ENCODE measurements around the gene PITPNB. TPM values are rescaled to one million over a fixed set of nuclear protein-coding genes. Genes with fewer than 3 reads are reported as not detected.

Gene PITPNB
- total RNA-seq, 4 donors from 2014 or later: 24.7 to 29.7 (median 28.2) TPM

DNA sequence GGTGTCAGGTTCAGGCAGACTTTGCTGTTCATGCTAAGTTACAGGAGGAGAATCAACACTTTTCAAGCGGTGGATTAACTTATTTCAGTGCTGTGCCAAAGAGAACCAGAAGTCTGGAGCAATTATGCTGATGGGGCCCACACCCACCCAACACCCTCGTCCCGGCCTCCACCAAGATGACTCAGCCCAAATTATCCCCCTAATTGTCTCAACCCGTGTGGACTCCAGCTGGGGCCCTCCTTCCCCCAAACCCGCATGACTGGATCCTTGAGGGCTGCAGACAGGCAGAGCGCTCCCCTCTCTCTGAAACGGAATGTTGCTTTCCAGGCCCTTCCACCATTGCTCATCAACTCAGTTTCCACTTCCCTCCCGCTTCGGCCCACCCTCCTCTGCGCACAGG, 82.9 kb downstream of the PITPNB start:
- H3K4me3 ChIP-seq: no peak overlapping the region
- DNase-seq: no peak
- no peak for TF ChIP-seq POLR2A (IDR thresholded peaks at IDR 0.05)
- TF ChIP-seq CTCF (IDR thresholded peaks at IDR 0.05): no peak
- H3K36me3 ChIP-seq: no peaks in the 10 kb centered on the region
- no peak overlapping the region for H3K27ac ChIP-seq
- H3K4me1 ChIP-seq: no peaks in the 10 kb centered on the region
- no peaks in the 10 kb centered on the region for H3K27me3 ChIP-seq
- no peaks in the 10 kb centered on the region for H3K9me3 ChIP-seq

DNA sequence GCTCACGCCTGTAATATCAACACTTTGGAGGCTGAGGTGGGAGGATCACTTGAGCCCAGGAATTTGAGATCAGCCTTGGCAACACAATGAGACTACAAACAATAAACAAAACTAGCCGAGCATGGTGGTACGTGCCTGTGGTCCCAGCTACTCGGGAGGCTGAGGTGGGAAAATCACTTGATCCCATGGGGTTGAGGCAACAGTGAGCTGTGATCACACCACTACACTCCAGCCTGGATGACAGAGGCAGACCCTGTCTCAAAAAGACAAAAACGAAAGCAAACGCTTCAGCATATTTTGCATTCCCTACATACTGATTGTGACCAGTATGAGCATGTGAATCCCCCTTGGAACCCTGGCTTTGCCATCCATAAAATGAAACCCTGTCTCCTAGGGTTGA, 83.6 kb downstream of the PITPNB start:
- no peak for DNase-seq
- Histone ChIP-seq H3K36me3 (no peaks in the 10 kb centered on the region), H3K27ac (no peak overlapping the region), H3K9me3 (no peaks in the 10 kb centered on the region), H3K4me1 (no peaks in the 10 kb centered on the region), H3K27me3 (no peaks in the 10 kb centered on the region), H3K4me3 (no peak overlapping the region)
- TF ChIP-seq CTCF (IDR thresholded peaks at IDR 0.05): no peak
- TF ChIP-seq POLR2A (IDR thresholded peaks at IDR 0.05): no peak

GRCh38 chr22:27834364-27835185, 84.5 kb downstream of the PITPNB start:
- Histone ChIP-seq H3K36me3 (no peaks in the 10 kb centered on the region), H3K9me3 (no peaks in the 10 kb centered on the region), H3K4me1 (no peaks in the 10 kb centered on the region), H3K4me3 (no peak overlapping the region), H3K27me3 (no peaks in the 10 kb centered on the region), H3K27ac (no peak overlapping the region)
- no peak for TF ChIP-seq CTCF (IDR thresholded peaks at IDR 0.05)
- TF ChIP-seq POLR2A (IDR thresholded peaks at IDR 0.05): no peak
- DNase-seq: no peak

DNA sequence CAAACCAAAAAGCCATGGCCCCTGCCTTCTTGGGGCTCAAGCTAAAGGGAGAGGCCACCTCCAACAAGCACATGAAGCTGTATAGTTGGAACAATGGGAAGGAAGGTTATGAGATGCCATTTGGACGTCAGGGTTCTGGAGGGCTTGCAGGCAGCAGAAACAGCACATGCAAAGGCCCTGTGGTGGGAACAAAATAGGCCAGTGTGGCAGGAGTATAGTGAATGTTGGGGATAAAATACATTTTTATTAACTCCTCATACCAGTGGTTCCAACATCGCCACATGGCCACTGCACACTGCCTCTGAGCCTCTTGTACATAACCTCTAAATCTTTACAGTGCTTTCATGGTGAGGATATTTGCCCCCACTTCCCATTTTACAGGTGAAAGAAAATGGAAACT, 85.3 kb downstream of the PITPNB start:
- H3K9me3 ChIP-seq: no peaks in the 10 kb centered on the region
- no peaks in the 10 kb centered on the region for H3K36me3 ChIP-seq
- no peaks in the 10 kb centered on the region for H3K27me3 ChIP-seq
- H3K4me1 ChIP-seq: no peaks in the 10 kb centered on the region
- TF ChIP-seq POLR2A (IDR thresholded peaks at IDR 0.05): no peak
- no peak for TF ChIP-seq CTCF (IDR thresholded peaks at IDR 0.05)
- no peak for DNase-seq
- H3K27ac ChIP-seq: no peak overlapping the region
- no peak overlapping the region for H3K4me3 ChIP-seq

DNA sequence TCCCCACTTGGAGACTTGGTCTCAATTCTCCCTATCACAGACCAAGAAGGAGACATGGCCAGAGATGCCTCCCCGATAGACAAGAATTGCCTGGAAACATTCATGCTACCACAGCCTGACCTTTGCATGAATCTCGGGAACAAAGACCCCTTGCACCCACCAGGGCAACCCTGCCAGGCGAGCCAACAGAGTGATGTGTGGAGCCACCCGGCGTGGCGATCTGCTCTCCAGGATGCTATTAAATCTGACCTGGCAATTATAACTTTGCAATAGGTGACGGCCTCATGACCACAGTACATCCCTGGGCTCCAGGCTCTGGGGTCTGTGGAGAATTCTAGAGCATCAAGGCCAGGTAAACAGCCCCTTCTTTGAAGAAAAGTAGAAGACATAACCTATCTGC, 86.5 kb downstream of the PITPNB start:
- no peak for DNase-seq
- Histone ChIP-seq H3K27me3 (no peaks in the 10 kb centered on the region), H3K4me3 (no peak overlapping the region), H3K27ac (no peak overlapping the region), H3K4me1 (no peaks in the 10 kb centered on the region), H3K36me3 (no peaks in the 10 kb centered on the region), H3K9me3 (no peaks in the 10 kb centered on the region)
- TF ChIP-seq CTCF (IDR thresholded peaks at IDR 0.05) (no peak), POLR2A (IDR thresholded peaks at IDR 0.05) (no peak)

All from Peyer's patch (tissue), 4 donors.